ENCODE data around the gene NAPSA.
A peak's percentile ranks its signal among the peaks of the same experiment; 100 is the strongest.
"Not testable (repeated sequence)": the region's sequence is repeated elsewhere in the genome, so short reads cannot be mapped to it uniquely, and the experiment has no call there.

The NAPSA gene

DNA sequence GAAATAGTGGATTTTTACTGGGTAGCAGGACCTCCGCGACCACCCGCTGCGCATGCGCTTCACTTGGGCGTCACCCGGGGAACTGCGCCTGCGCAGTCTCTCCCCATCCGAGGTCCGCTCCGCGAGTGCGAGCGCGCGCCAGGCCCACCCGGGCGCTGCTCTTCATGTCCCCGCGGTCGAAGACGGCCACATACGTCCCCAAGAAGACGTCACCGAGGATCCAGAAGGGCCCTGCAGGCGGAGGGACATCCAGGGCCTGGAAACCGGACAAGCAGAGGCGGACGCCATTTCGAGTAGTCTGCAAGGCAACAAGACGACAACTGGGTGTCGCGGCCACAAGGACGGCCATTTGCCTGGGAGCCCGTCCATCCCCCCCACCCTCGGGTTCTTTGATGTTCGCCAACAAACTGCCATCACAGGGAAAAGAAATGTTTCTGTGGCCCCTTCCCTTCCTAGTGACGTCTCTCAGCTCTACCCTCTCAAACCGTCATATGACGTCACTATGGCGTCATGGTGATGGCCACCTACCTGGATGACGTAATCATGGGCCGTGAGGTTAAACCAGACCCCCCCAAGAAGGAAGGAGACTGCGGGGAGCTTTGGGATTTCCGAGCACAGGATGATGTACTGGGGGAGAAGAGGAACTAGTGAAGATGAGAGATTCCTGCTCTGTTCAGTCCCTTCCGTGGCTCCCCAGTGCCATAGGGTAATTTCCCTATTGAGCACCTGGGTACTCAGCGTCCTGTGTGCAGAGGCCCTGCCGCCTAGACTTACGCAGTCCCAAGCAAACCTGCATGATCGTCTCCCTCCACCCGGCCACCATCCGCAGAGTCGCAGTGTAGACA, 6.7 kb downstream of the NAPSA start:
- DNase-seq = peak; percentile 66

DNA sequence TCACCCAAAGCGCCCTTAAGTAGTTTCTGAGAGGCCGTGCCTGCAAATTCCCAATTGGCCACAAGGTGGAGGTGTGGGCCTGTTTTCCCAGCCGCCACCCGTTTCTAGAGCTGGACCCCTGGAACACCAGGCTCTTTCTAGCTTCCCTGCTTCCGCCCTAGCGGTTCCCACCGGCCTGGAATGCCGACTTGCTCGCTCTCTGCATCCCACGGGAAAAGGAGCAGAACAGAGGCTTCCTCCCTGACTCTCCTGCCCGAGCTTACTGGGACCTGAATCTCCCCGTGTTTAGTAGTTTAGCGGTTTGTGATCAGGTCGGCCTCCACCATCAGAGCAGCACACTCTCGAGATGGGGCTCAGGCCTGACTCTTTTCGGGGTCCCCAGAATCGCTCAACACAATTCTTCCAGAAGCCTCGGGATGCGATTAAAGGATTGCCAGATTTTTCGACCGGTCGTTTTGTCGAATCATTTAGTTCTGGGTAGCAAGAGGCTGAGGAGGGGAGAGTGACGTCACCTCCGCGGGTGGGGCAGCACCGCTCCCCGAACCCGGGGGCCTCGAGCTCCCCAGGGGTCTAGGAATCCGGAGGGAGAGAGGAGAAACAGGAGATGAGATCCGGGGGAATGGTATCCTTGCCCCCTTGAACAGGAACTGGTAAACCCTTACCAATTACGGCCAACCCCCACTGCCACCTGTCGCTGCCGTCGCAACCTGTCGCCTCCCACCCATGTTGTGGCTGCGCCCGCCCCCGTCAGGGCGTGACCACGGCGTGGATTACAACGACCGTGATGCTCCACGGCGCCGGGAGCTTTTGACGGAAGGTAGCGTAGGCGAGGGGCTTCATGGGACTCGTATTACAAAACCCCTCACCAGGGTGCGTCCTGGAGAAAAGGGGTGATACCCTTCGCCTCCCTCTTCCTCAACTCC, 8.0 kb downstream of the NAPSA start:
- DNase-seq = peak; percentile 74

- no peak for DNase-seq
Observed at GRCh38 chr19:50356691-50357177, 8.7 kb downstream of the NAPSA start.

GRCh38 chr19:50353487-50353880, 12.0 kb downstream of the NAPSA start:
- not testable (repeated sequence) for DNase-seq

DNA sequence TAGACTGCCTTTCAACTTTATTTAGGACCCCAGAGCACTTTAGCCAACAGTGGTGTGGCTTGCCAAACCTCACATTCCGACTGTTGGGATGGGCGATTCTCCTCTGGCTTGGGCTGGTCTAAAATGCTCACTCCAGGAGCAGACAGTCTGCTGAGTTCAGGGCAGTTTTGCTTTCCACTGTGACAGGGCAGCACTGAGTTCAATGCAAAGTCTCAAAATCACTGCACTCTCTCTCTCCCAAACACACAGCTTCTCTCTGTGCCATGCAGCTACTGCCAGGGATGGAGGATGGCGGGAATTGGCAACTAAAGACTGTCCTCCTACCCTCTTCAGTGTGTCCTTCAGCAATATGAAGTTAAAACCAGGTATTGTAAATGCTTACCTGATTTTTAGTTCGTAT, 13.2 kb downstream of the NAPSA start:
- no peak for DNase-seq

DNA sequence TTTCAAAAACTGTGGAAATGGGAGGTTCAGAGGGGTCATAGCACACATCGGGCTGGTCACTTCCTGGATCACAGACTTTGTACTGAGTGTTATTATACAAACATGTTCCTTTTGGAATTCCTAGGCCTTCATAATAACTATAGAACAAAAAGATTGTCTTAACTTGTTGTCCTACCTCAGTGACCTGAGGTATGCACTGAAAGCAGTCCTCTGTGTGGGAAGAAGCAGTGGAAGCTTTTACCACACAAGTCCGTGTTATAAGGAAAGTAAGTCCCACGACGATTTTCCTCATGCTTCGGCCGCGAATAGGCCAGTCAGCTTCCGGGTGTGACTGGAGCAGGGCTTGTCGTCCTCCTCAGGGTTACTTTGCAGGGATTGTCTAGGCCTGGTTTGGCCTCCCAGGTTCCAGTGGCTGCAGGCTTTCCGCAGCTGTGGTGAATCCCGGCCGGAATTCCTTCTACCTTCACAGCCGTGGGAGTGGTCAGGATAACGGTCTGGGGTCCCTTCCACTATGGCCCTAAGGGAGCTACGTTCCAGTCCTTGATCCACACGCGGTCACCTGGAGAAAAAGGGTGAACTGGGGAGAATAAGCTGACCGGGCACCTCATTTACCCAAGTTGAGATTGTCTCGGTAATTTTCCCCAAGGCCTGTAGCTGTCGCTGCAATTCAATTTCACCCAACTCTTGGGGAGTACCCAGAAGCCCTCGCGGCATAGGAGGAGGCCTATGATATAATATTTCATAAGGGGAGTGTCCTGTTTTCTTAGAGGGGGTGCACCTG, 16.0 kb downstream of the NAPSA start:
- DNase-seq = no peak

GRCh38 chr19:50347089-50347581, 18.3 kb downstream of the NAPSA start:
- not testable (repeated sequence) for DNase-seq

DNA sequence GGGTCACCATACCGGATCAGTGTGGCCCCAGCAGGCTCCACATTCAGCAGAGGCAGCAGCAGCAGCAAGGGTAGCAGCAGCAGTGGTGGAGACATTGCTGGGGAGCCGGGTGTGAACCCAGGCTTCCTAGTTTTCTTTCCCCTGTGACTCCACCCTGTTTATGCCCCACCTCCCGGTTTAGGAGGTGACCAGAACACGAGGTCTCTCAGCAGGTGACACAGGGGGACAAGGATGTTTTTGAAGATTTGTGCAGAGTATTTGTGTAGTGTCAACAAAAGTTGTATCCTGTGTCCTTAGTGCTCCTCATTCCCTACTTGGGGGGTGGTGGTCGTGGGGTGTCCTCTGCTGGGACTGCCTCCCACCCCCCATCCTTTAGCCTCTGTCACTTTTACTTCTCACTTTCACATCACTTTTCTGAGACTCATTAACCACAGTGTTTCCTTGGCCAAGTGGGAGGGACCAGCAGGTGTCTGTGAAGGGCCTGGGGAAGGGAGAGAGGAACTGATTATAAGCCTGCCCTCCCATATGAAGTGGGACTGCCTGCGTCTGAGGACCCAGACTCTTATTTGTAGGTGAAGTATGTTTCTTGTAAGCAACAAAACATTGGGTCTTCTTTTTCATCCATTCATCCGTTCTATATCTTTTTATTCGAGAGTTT, 20.6 kb downstream of the NAPSA start:
- DNase-seq = no peak

- no peak for DNase-seq
Observed at GRCh38 chr19:50341091-50341564, 24.3 kb downstream of the NAPSA start.

DNA sequence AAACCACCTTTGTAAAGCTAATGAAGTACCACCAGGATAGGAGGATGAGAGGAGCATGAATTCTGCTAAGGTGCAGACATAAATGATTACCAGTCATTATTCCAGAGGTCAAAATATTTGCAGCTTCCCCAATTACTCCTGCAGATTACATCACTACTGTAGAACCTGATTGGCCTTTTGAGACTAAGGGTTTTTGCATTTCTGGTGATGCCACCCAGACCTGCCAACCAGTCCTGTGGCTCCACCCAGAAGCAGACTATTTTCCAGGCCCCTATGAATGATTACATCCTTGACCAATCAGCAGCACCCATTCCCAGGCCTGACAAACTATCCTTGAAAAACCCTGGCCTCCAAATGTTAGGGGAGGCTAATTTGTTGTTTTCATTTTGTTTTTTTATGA, 25.1 kb downstream of the NAPSA start:
- no peak for DNase-seq

GRCh38 chr19:50337031-50337430, 28.4 kb downstream of the NAPSA start:
- not testable (repeated sequence) for DNase-seq

DNA sequence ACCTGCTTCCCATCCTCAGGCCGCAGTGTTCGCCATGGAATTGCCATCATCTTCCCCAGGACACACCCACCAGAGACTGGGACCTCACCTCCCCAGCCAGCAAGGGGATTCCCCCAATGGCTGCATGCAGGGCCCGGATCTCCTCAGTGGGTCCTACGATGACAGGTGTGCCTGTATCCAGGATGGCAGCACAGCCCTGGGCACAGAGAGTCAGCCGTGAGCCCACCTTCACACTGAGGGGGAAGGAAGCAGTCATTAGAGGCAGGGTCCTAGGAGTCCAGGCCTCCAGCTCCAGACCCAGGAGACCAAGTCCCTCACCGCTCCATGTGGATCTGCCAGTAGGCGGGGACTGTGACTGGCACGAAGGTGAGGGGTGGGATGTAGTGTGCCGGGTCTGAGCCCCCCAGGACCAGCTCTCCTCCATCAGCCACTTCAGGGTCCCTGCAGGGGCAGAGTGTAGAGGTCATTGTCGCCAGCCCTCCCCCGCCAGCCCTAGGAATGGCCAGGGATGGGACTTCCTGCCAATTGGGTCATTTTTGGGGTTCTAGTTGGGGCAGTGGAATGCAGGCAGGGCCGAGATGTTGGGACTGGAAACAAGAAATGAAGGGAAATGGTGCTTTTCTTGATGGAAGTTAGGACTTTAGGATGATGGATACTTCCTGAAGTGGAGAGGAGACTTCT, 30.6 kb downstream of the NAPSA start:
- no peak for DNase-seq

- DNase-seq = no peak
Observed at GRCh38 chr19:50333737-50334617, 31.5 kb downstream of the NAPSA start.

DNA sequence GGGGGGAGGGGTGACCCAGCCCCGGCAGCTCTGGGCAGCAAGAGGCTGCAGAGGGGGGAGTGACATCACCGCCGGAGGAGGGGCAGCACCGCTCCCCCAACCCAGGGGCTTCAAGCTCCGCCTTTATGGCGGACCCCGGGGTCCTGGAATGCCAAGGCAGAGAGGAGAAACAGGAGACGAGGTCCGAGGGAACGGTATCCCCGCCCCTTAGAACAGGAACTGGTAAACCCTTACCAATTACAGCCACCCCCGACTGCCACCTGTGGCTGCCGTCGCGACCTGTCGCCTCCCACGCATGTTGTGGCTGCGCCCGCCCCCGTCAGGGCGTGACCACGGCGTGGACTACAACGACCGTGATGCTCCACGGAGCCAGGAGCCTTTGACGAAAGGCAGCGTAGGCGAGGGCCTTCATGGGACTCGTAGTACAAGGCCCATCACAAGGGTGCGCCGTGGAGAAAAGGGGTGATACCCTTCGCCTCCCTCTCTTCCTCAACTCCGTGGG, 32.2 kb downstream of the NAPSA start:
- DNase-seq = peak; percentile 77

- DNase-seq = no peak
Observed at GRCh38 chr19:50332244-50333038, 33.0 kb downstream of the NAPSA start.

DNA sequence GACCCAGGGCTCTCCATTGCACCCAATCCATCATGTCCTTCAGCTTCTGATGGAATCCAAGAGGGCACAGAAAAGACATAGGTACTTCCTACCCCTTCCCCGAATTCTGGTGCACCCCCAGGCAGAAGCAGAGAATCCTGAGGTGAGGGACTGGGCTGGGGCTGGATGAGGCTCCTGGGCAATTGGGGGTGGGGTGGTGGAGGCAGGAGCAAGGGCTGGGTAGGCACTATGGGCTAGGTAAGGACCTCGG, 33.5 kb downstream of the NAPSA start:
- DNase-seq = no peak

- DNase-seq = no peak
Observed at GRCh38 chr19:50331221-50331993, 34.0 kb downstream of the NAPSA start.

GRCh38 chr19:50330365-50331078, 34.9 kb downstream of the NAPSA start:
- DNase-seq = peak; percentile 41
